GM12874 (cell line): ENCODE data around the gene EVA1C.

Source experiments
- TF ChIP-seq, protein P1 (sequence below): IDR thresholded peaks from 2 replicates; pipeline ENCODE4 v1.5.1; 2011; ENCODE audit warnings: low read depth, mild to moderate bottlenecking, control low read depth, low read length, moderate library complexity; ENCODE audit not compliant: insufficient read depth

Gene EVA1C

DNA sequence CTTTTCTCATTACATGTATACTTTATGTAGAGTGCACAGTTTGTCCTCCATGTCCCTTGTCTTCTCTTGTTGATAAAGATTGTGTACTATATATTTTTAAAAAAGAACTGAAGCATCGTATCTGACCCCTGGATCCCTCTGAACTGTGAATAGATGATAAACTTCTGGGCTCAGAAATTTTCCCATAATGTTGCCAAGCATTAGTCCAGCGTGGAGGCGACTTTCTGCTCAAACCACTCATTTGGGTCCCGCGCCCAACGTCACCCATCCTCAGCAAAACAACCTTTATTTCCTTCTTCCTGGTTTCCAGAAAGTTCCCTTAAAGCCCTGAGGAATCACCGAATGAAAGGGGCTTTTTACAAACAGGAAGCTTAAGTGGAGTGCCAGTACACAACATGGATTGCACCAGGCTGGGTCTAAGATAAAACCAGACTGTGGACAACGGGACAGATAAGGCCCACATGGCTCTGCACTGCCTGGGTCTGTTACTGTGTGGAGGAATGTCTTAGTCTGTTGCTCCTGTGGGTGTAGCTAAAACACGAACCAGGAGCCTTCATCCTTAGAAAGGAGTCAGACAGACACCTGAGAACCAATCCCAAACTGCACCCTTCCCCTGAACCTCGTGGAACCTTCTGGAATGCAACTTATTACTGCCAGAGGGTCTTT lies 15.6 kb downstream of the EVA1C start:
- TF ChIP-seq, protein P1, sequence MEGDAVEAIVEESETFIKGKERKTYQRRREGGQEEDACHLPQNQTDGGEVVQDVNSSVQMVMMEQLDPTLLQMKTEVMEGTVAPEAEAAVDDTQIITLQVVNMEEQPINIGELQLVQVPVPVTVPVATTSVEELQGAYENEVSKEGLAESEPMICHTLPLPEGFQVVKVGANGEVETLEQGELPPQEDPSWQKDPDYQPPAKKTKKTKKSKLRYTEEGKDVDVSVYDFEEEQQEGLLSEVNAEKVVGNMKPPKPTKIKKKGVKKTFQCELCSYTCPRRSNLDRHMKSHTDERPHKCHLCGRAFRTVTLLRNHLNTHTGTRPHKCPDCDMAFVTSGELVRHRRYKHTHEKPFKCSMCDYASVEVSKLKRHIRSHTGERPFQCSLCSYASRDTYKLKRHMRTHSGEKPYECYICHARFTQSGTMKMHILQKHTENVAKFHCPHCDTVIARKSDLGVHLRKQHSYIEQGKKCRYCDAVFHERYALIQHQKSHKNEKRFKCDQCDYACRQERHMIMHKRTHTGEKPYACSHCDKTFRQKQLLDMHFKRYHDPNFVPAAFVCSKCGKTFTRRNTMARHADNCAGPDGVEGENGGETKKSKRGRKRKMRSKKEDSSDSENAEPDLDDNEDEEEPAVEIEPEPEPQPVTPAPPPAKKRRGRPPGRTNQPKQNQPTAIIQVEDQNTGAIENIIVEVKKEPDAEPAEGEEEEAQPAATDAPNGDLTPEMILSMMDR = no peak

DNA sequence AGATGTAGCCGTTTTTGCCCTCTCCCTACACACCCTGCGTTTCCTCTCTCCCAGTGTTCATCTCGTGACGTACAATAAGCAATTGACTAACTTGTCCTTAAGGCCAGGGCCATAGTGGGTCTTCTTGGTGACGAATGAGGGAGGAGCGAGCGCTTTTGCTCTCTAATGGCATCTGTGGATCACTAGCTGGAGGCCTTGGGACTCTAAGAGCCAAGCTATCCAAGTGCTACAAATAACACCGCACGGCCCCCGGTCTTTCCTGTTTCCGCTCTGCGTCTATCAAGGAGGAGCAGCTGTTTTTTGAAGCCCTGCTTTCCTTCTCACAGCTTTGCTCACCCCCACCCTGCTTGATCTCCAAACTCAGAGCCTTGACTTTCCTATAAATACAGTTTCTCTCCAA lies 25.2 kb downstream of the EVA1C start:
- TF ChIP-seq, protein P1 = no peak

DNA sequence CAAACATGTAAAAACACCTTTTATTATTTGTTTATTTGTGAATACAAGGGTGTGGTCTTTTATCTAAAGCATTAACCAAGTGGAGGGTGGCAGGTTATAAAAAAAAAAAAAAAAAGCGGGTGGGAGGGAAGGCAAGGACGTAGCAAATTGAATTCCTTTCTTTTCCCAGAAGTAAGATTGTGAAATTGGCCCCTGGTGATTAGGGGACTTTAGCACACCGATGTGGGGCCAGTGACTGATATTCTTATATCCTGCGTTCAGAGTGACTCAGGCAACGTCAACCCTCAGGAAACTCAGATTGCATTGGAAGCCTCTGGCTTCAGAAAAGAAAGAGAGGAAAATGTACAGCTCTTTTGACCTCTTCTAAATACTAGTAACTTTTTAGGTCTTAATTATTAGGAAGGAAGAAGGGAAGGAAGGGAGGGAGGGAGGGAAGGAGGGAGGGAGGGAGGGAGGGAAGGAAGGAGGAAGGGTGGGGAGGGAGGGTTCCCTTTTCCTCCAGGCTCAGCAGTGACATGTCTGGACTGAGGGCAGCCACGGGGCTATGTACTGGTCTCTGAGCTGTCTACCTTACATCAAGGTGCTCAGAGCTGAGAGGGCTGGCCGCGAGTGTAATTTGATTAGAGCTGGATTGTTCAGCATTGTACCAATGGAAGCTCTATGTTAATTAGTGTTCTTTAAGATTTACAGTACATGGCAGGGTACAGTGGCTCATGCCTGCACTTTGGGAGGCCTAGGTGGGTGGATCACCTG lies 30.2 kb downstream of the EVA1C start:
- TF ChIP-seq, protein P1 = no peak

DNA sequence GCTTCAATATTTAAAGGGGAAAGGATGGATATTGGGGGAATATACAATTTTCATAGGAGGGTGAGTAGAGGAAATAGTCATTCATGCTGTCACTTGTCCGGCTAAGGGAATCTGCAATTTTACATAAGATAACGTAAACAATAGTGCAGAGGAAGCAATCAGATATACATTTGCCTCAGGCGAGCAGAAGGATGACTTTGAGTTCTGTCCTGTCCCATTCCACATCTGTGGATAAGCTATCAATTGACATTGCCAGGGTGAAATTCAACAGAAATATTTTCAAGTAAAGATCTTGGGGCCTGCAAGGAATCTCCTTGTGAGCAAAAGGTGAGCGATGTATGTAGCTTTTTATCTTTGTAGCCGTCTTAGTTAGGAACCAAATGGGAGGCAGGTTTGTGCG lies 32.6 kb downstream of the EVA1C start:
- TF ChIP-seq, protein P1 = no peak

DNA sequence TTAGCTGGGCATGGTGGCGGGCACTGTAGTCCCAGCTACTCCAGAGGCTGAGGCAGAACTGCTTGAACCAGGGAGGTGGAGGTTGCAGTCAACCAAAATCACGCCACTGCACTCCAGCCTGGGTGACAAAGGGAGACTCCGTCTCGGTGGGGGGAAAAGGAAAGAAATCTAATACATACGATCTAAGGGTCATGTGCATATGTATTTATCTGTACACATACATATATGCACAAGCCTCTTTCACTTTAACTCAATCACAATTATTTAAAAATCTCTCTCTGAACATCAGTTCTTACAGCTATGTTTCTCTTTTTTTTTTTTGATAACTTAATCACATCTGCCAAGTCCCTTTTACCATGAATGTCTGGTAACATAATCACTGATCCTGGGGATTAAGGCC lies 34.7 kb downstream of the EVA1C start:
- TF ChIP-seq, protein P1 = no peak

DNA sequence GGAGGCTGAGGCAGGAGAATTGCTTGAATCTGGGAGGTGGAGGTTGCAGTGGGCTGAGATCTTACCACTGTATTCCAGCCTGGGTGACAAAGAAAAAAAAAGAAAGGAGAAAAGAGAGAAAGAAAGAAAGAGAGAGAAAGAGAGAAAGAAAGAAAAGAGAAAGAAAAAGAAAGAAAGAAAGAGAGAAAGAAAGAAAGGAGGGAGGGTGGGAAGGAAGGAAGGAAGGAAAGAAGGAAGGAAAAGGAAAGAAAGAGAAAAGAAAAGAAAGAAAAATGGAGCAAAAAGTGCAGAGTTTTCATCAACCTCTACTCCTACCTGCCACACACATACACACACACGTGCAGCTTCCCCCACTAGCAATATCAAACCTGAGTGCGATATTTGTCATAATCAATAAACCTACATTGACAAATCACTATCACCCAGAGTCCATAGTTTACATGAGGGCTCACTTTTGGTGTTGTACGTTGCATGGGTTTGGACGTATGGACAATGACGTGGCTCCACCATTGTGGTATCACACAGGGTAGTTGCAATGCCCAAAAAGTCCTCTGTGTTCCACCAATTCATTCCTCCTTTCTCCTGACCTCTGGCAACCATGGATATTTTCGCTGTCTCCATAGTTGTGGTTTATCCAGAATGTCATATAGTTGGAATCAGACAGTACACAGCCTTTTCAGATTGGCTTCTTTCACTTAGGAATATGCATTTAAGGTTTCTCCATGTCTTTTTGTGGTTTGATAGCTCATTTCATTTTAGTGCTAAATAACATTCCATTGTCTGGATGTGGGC lies 36.5 kb downstream of the EVA1C start:
- TF ChIP-seq, protein P1 = no peak

DNA sequence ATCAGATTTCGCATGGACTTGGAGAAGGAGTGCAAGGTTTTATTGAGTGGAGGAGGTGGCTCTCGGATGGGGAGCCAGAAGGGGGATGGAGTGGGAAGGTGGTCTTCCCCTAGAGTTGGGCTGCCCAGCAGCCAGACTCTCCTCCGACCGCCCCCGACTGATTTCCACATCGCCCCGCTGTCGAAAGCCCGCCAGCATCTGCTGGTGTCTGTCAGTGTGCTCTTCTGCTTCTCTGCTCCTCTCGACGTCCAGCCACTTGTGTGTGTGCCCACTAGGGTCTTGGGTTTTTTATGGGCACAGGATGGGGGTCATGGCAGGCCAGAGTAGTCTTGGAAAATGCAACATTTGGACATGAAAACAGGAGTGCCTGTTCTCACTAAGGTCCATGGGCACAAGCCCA lies 40.1 kb downstream of the EVA1C start:
- TF ChIP-seq, protein P1 = no peak
